Measurements from ENCODE around the gene PLXNB3.

Gene PLXNB3

DNA sequence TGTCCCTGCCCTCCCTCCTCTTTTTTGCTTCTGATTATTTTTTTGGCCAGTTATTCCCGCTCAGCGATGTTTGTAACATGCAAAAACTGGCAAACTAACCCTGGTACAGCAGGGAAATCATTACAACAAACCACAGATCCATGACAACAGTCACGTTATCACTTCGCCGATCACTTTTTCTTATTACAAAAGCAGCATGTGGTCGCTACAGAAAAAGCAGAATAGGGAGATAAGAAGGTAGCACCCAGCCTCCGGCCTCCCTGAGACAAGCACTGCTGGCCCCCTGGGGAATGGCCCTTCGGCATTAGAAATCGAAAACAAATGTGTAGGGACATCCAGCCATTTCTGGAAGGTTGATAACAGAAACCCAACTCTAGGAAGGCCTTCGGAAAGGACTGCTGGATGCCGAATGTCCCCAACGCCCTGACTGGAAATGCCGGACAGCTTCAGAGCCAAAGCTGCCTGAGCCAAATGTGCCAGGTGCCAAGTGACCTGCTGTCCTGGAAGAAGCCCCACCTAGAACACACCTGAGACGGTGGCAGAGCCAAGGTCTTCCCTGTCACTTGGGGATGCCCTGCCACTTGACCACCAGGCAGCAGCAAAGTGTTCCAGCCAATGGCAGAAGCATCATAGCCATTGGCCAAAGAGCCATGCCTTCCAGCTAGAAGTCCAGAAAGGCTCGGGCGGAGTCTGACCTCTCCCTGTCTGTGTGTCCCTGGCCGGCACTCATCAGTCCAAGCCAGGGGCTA is 27.2 kb downstream of the PLXNB3 start:
- no peak for DNase-seq (ENCODE audit: low read depth in 2 of 2)

DNA sequence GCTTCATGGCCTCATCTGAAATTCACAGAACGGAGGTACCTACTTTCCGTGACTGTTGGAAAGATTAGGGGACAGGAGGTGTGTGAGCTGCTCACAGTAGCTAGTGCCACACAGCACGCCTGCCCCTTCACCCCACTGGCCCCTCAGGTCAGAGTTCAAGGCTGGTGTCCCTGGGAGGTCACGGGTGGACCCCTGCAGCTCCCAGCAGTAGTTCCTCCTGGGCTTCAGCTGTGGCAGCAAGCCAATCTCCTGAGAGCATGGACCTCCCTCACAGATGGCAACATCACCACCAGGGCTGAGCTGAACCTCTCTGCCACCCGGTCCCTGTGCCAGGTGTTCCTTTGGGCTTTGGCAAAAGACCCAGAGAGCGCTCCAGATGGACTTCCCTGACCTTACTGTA is 28.3 kb downstream of the PLXNB3 start:
- no peak for DNase-seq (ENCODE audit: low read depth in 2 of 2)

DNA sequence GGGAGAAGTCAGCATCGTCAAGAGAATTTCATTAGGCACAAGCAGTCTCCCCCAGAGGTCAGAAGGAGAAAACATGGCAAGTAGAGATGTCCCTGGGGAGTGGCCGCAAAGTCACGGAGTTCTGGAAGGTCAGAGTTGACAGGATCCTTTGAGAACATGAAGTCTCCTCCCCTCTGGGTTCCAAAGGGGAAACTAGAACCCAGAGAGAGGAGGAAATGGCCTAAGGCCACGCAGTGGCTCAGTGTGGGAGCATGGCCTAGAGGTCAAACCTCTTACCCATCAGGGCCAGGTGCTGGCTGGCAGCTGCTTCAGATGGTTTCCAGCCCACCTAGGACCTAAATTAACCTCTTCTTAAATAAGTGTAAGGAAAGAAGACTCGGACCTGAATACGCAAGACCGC is 29.2 kb downstream of the PLXNB3 start:
- DNase-seq (ENCODE audit: low read depth in 2 of 2), result no peak

DNA sequence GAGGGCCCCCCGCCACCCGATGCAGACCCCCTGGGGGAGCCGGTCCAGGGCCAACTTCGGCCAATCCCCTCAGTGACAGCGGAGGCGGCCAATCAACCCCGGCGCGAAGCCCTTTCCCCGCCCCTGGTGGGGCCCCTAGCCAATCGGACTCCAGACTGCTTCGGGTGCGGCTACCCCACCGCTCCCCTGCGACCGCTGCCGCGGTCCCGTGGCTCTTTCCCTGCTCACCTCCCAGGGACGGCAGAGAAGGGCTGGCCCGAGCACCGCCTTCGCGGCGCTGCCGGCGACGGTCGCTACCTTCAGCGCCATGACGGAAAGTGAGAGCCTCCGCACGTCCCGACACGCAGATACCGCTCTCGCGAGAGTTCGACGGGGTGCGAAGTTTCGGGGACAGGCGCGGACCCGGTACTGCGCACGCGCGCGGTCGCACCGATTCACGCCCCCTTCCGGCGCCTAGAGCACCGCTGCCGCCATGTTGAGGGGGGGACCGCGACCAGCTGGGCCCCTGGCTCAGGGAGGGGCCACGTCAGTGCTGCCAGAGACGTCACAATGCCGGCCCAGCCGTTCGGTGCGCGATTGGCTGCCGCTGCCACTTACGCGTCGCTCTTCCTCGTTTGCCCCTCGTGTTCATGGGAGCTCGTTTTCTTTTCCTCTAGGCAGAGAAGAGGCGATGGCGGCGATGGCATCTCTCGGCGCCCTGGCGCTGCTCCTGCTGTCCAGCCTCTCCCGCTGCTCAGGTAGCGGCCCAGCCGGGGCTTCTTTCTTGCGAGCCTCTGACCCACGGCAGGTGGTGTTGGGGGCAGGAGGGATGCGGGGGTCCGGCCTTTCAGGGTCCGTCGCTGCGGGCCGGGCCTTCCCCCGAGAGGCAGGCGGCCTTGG is 30.2 kb downstream of the PLXNB3 start, which contains the start of the genes IDH3G and SSR4:
IDH3G (minus strand) TSS at position 358 of the 879 bp plus-strand sequence; CDS start at position 309, 49 bp downstream.
SSR4 (plus strand) TSS at position 651 of the 879 bp plus-strand sequence; CDS start at position 671, 20 bp downstream.
- DNase-seq (ENCODE audit: low read depth in 2 of 2), result peak; percentile 84 to 85

DNA sequence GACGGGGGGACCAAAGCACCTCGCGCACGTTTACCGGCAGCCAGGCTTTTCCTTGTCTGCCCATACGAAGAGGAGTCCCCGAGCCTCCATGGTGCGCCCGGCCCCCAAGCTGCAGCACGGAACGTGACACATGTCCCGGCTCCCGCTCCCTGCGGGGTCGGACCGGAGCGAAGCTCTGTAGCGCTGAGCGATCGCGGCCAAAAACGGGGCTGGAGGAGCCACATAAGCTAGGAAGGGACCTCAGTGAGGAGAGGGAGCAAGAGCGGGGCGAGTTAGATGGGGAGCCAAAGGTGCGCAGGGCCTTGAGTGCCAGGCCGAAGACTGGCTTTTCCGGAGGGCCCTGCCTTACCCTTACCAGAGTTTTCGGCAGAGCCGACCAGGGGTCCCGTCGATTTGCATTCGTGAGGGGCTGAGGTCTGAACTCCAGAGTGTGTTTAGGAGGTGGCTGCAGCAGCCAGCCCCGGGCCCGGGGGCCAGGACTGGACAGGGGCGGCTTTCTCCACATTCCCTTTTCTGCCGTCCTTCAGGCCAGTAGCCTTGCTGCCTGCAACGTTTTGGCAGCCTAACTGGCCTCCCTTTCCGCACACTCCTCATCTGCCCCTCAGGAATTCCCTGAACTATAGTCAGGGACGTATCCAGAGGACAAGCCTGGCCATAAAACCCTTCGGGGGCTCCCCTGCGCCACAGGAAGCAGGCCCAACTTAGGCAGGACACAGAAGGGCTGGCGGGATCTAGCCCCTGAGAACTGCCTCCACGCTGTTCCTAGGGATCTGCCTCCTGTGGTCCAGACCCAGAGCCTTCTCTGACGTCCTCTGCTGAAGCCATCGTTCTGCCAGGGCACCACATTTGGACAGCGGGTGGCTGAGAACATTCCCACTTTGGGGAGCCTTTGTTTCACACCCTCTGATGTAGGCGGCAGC is 31.1 kb downstream of the PLXNB3 start:
- DNase-seq (ENCODE audit: low read depth in 2 of 2), result no peak

DNA sequence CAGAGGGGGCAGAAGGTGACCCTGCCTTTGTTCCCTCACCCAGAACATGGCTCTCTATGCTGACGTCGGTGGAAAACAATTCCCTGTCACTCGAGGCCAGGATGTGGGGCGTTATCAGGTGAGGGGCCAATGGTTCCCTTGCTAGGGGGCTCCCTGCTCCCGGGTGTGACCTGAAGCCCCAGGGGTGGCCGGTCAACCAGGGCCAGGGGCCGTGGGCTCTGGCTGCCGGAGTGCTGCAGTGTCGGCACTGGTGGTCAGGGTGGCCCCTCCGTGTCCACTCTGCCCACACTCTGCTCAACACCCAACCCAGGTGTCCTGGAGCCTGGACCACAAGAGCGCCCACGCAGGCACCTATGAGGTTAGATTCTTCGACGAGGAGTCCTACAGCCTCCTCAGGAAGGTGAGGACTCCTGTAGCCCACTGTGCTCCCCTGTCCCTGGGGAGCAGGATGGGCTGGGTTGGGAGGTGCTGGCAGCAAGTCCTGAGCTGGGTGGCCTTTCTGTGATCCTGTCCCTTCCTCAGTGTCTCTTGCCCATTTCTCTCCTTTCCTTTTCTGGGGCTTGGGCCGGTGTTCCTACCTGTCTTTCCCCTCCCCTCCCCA is 33.5 kb downstream of the PLXNB3 start:
- DNase-seq (ENCODE audit: low read depth in 2 of 2), result no peak

DNA sequence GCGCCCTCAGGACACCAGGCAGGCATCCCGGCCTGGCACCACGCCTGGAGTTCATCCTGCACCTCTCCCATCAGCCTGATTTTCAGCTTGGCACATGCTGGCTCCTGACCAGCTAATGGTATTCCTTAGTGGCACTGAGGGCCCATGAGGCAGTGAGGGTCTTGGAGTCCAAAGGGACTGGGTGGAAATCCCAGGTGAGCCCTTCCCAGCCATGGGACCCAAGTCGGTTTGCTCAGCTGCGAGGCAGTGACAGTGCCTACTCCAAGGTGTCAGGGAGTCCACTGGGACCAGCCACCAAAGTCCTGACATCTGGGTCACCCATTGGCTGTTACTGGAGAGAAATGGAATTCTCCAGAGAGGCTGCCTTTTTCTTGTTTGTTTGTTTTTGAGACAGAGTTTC is 35.3 kb downstream of the PLXNB3 start:
- DNase-seq (ENCODE audit: low read depth in 2 of 2), result no peak

DNA sequence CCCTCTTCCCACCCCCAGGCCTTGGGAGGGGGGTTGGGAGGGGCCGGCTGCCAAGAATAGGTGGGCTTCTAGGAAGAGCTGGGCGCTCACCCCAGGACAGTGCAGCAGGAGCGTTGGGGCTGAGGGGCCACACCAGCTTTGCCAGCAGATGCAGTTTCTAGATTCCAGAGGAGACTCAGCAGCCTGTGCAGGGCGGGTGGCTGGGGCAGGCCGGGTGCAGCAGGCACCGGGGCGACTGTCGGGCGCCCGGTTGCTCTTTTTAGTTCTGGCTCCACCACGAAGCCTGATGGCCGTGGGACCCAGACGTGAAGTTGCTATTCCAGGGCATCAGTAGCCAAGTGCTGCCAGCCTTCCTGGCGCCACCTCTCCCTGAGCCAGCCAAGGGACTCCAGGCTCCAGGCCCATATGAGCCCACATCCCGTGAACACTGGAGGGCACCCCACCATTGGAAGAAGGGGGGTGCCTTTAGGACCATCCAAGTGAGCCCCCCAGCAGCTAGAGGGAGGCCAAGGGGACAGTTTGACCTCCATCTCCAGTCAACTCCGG is 36.2 kb downstream of the PLXNB3 start:
- DNase-seq (ENCODE audit: low read depth in 2 of 2), result no peak

DNA sequence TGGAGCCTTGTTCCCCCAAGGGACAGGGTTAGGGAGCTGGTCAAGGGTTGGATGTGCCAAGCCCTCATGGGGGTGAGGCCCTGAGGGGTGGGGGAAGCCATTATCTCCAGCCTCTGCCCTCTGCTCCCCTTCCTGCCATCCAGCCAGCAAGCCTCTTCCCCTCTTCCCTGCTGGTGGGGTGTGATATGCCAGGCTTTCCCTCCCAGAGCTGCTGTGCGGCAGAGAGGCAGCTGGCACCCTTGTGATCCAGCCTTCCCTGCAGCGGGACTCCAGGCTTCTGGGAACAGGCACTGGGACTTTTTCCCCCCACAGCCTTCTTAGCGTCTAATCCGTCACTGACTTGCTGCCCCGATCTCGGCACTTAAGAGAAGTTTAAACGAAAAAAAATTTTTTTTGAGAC is 36.7 kb downstream of the PLXNB3 start:
- DNase-seq (ENCODE audit: low read depth in 2 of 2), result no peak

DNA sequence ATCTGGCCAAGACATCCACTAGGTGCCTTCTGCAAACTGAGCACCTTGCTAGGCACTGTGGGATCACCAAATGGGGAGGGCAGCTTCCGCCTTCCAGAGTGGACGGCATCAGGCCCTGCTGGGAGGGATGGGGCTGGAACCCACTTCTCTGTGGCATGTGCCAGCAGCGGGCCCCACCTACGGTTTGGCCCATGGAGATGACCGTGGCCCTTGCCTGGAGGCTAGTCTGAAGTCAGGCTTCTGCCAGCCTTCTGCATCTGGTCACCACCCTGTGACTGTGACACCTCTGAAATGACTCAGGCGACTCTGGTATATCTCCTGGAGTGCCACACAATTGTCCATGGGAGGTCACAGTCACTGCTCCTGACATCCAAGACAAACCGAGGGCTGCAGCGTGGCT is 37.6 kb downstream of the PLXNB3 start:
- no peak for DNase-seq (ENCODE audit: low read depth in 2 of 2)

DNA sequence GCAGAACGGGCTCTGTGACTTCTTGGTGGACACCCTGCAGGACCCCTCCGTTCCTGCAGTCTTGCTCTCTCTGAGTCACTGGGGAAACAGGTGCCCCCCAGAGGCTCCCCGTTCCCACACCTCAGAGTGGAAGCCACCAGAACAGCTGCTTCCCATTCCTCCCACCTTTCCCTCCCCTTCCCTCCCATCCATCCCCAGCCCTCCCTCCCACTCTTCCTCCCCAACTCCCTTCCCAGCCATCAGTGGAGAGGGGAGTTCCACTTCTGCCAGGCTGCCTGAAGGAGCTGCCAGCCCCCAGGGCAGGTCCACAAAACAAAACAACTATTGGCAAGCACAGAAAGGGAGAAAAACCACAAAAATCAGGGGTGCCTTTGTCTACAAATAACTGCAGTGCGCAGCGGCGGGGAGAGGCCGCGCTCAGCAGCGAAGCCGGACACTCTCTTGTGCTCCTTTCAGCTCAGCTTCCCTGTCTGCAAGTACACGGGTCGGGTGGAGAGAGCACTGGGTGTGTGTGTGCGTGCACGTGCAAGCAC is 38.5 kb downstream of the PLXNB3 start:
- DNase-seq (ENCODE audit: low read depth in 2 of 2), result no peak

DNA sequence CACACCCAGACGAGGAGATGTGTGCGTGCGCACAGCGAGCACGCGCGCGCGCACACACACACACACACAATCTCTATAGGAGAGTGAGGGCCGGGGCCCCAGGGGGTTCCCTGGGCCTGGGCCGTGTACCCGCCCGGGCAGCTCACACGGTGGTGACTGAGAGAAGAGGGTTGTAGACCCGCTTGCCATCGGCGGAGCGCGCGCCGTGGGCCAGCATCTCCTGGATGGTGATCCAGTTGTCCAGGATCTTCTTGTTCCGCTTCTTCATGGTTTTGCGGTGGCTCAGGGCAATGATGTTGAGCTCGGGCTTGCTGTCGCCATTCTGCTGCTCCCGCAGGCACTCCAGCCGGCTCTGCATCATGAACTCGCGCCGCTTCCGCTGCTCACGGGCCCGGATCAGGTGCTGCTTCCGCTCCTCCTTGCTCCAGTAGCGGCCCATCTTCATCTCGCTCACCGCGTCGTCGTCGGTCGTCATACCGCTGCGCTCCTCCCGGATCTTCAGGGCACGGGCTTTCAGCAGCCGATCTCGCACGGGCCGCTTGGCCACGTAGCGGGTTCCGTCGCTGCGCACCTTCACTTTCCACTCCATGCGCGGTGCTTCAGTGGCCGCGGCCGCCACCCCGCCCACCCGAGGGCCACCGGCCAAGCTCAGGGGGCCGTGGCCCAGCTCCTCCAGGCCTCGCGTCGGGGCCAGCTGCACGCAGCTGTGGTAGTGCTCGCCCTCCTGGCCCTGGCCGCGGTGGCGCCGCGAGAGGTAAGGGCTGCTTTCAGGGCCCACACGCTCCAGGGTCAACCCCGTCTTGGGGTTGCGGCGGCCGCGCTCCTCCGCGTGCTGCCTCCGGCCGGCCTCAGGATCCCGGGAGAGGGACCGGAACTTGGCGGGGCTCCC is 39.4 kb downstream of the PLXNB3 start:
- no peak for DNase-seq (ENCODE audit: low read depth in 2 of 2)

DNA sequence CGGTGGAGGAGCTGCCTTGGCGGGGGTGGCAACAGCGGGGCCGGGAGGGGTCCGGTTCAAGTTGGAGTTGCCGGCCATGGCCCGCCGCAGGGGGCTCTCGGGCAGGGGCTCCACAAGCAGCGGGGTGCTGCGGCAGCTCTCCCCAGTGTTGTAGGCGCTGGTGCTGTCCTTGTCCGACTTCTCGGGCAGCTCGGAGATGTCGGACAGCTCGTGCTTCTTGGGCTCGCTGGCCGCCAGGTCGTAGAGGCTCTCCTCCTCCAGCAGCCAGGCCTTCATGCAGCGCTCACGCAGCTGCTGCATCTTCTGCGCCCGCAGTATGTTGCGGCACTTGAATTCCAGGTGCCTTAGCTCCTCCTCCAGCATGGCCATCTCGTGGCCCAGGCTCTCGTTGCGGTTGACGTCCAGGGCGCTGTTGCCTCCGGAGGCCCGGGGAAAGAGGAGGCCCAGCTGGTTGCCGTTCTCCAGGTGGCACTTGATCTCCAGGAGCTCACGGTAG is 40.1 kb downstream of the PLXNB3 start:
- DNase-seq (ENCODE audit: low read depth in 2 of 2), result no peak

DNA sequence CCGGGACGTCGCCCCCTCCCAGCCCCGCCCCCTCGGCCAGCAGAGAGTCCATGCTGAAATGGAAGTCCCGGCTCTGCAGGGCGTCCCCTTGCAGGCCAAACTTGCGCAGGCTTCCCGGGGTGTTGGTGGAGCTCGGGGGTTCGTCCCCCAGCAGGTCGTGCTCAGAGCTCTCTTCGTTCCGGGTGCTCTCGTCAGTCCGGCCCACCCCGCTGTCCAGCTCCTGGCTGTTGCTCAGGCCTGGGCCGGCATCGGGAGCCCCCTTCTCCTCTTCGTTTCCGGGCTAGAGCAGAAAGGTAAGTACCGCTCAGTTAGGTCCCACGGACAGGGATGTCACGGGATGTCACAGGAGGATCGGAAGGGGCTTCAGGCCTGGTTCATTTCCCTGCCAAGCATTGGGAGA is 40.6 kb downstream of the PLXNB3 start:
- DNase-seq (ENCODE audit: low read depth in 2 of 2), result no peak

DNA sequence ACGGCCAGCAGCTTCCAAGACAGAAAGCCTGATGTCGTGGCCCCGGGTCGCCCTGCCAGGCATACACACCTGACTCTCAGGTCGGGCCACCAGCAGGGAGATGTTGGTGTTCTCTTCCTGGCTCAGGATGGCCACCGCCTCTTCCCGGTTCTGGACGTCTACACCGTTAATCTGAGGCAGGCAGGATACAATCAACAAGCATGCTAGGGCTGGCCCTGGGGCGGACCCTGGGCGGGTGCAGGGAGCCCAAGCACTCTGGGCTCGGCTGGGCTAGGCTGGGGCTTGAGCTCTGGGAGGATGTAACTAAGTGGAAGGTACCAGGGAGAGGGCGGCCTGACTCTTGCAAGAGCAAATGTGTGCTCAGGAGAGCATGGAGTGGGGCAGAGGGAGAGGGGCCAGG is 41.4 kb downstream of the PLXNB3 start:
- no peak for DNase-seq (ENCODE audit: low read depth in 2 of 2)

DNA sequence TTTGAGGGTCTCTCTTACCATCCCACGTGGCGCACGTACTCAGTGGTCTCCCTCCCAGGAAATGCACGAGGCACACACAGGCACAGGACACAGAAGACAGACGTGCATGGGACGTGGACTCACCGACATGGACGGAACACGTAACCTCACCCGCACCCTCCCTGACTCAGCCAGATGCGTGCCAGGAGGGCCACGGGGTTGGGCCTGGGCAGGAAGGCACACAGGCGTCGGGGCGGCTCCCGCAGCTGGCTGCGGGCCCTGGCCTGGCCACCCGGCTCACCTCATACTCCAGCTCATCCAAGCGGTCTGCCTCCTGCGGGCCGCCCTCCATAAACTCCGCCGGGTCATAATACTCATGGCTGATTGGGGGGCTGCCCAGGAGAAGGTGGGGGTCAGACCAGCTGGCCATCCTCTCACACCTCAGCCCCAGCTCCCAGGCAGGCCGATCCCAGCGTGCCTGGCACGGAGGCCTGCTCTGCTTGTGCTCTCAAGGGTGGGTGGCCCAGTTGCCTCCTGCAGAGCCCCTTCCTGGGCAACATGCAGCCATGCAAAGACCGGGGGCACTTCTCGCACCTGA is 43.0 kb downstream of the PLXNB3 start:
- DNase-seq (ENCODE audit: low read depth in 2 of 2), result no peak

DNA sequence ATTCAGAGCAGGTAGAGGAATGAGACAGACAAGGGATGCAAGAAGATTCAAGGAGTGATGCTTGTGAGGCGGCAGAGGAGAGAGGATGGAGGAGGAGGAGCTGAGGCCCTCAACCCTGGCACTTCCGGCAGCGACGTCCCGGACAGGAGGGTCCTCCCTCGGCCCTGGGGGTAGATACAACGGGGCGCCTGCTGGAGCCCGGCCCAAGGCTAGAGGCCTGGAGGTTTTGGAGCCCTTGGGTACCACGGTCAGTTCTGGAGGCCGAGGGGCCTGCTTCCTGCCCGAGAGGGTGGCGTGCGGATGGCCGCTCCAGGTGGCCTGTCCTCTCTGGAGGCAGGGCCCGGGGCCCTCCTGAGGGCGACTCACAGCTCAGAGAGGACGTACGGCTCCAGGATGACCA is 43.9 kb downstream of the PLXNB3 start:
- no peak for DNase-seq (ENCODE audit: low read depth in 2 of 2)

DNA sequence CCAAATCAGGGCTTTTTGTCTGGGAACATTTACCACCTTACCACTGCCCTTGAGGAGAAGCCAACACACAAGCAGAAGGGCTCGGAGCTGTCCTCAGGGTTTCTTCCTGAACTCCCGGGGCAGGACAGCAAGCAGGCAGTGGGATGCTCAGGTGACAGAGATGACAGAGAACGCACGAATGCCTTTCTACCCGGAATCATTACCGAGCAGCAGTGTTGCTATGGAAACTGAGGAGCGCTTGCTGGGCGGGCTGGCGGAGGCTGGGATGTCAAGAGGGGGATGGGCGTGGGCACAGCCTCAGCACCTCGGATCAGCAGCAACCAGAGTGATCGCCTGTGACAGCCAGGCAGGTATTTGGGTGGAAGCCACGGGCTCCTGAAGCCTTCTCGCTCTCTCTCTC is 48.2 kb downstream of the PLXNB3 start:
- DNase-seq (ENCODE audit: low read depth in 2 of 2), result no peak

DNA sequence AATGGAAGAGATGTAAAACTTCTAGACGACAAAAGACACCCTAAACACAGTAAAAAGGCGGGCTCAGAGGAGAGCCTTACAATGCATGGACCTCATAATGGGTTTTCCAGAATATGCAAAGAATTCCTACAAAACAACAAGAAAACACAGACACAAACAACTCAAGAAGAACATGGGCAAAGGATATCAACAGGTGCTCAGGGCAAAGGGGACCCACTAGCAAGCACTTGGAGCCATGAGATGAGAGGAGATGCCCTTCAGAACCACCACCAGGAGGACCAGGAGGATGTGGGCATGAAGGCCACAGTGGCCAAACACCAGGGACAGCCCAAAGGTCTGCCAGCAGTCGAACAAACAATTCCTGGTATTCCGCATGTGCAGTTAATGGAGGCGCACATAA is 49.1 kb downstream of the PLXNB3 start:
- no peak for DNase-seq (ENCODE audit: low read depth in 2 of 2)

Data from fibroblast of skin of left biceps (primary cell).